GM18951 (cell line): Measurements from ENCODE around the gene MAP3K8.

Experiments used
- POLR2A ChIP-seq: IDR thresholded peaks from 4 replicates; pipeline ENCODE4 v1.6.1; 2011; ENCODE audit warnings: mild to moderate bottlenecking; ENCODE audit not compliant: insufficient read length, insufficient read depth; ENCODE audit errors: extremely low read depth
- in situ Hi-C: fragments of 300-500 bp; cut with MboI; formaldehyde crosslinking; loops from one replicate; pipeline ENCODE4 v1.12.0; 2022; ENCODE audit warnings: low sequenced_read_pairs, mixed read lengths, inconsistent platforms; ENCODE audit not compliant: unreplicated experiment

Gene MAP3K8

DNA sequence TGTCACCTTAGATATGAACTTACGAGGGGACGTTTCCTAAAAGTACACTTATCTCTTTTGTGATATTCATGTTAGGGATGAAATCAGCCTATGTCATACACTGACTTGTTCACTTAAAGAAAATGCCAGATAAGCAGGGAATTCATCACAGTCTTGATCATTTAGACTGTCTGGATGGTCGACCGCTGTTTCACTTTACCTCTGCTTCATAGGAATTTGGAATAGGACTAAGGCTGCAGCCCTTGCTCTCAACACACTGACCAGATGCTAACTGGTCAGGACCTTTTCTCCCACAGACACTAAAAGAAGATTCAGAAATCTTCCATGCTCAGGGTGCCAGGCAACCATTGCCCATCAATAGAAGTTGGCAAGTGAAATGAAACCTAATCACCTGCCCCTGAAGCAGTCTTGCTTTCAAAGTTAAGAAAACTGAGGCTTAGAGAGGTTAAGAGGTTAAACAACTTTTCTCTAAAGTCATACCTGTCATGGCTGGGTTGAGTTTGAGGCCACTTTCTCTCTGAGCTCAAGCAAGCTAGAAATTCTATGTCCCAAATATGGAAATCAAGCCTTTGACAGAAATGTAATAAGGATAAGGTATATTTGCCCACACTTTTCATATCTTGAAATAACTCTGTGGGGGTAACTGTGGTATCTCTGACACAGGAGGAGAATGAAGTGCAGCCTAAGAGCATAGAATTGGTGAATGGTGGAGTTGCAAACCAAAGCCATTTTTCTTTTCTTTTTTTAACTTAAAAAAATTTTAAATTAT, 77.1 kb downstream of the MAP3K8 start:
- in situ Hi-C loops = no loop called here
- TF ChIP-seq POLR2A = no peak
